Osteocyte (in vitro differentiated cells): ENCODE results near the gene PAPOLB. TPM values are rescaled to one million over a fixed set of nuclear protein-coding genes. Genes with fewer than 3 reads are reported as not detected.

Experiments
- DNase-seq: peaks from one replicate; pipeline ENCODE4 v3.0.0; 2021; ENCODE audit warnings: mixed read lengths; ENCODE audit not compliant: unreplicated experiment; ENCODE audit errors: extremely low spot score
- H3K27ac Mint-ChIP-seq: one replicate; pipeline ENCODE4 v1.8.0; 2021; ENCODE audit warnings: mild to moderate bottlenecking, mixed read lengths; ENCODE audit not compliant: unreplicated experiment
- H3K27me3 Mint-ChIP-seq: one replicate; pipeline ENCODE4 v1.8.0; 2021; ENCODE audit warnings: mixed read lengths; ENCODE audit not compliant: unreplicated experiment
- H3K36me3 Mint-ChIP-seq: one replicate; pipeline ENCODE4 v1.8.0; 2021; ENCODE audit warnings: mixed read lengths; ENCODE audit not compliant: unreplicated experiment
- H3K4me1 Mint-ChIP-seq: one replicate; pipeline ENCODE4 v1.8.0; 2021; ENCODE audit warnings: mixed read lengths; ENCODE audit not compliant: unreplicated experiment
- H3K4me3 Mint-ChIP-seq: one replicate; pipeline ENCODE4 v1.8.0; 2021; ENCODE audit warnings: mild to moderate bottlenecking, moderate library complexity, mixed read lengths; ENCODE audit not compliant: unreplicated experiment
- H3K9me3 Mint-ChIP-seq: one replicate; pipeline ENCODE4 v1.8.0; 2021; ENCODE audit warnings: mixed read lengths; ENCODE audit not compliant: unreplicated experiment
- CTCF ChIP-seq: fragments of 200-600 bp; sonication (generic); IDR thresholded peaks from 2 replicates; pipeline ENCODE4 v1.5.0; 2021; ENCODE audit warnings: antibody characterized with exemption, mild to moderate bottlenecking, moderate library complexity
- total RNA-seq: library from RNA; stranded (reverse); gene quantifications from 2 replicates; pipeline ENCODE4 v1.2.1, GENCODE V29; 2021

Gene PAPOLB
- total RNA-seq, 1 donor from 2014 or later, result 0.13 TPM

GRCh38 chr7:4851459-4852422, 10.1 kb downstream of the PAPOLB start:
- Mint-ChIP-seq H3K27ac (no peak overlapping the region), H3K4me1 (peaks cover 9% of the 10 kb centered on the region), H3K9me3 (peaks cover 12% of the 10 kb centered on the region), H3K36me3 (peaks cover 2% of the 10 kb centered on the region), H3K4me3 (no peak overlapping the region), H3K27me3 (no peaks in the 10 kb centered on the region)
- DNase-seq, result no peak
- no peak for TF ChIP-seq CTCF

- H3K27ac Mint-ChIP-seq, result no peak overlapping the region
- H3K9me3 Mint-ChIP-seq, result peaks cover 12% of the 10 kb centered on the region
- no peak for DNase-seq
- no peak for TF ChIP-seq CTCF
- H3K4me1 Mint-ChIP-seq, result peaks cover 9% of the 10 kb centered on the region
- H3K4me3 Mint-ChIP-seq, result no peak overlapping the region
- no peaks in the 10 kb centered on the region for H3K27me3 Mint-ChIP-seq
- peaks cover 2% of the 10 kb centered on the region for H3K36me3 Mint-ChIP-seq
These were observed 11.5 kb downstream of the PAPOLB start for GRCh38 chr7:4850262-4850795.

- peaks cover 9% of the 10 kb centered on the region for H3K4me1 Mint-ChIP-seq
- H3K27ac Mint-ChIP-seq, result no peak overlapping the region
- H3K36me3 Mint-ChIP-seq, result peaks cover 2% of the 10 kb centered on the region
- H3K9me3 Mint-ChIP-seq, result peaks cover 12% of the 10 kb centered on the region
- no peak overlapping the region for H3K4me3 Mint-ChIP-seq
- no peaks in the 10 kb centered on the region for H3K27me3 Mint-ChIP-seq
- DNase-seq, result no peak
- peak; percentile 28 for TF ChIP-seq CTCF
These were observed 12.4 kb downstream of the PAPOLB start for GRCh38 chr7:4849390-4849789.

GRCh38 chr7:4845740-4846142, 16.1 kb downstream of the PAPOLB start:
- no peak for DNase-seq
- Mint-ChIP-seq H3K4me3 (no peak overlapping the region), H3K27ac (no peak overlapping the region), H3K27me3 (no peaks in the 10 kb centered on the region), H3K9me3 (no peaks in the 10 kb centered on the region), H3K4me1 (peaks cover 6% of the 10 kb centered on the region), H3K36me3 (no peaks in the 10 kb centered on the region)
- TF ChIP-seq CTCF, result no peak
